Nephron (organoid): ENCODE measurements around the gene NMNAT3.

Experiments
- H3K27ac Mint-ChIP-seq, 3 experiments: 2 replicates each; pipeline ENCODE4 v1.8.0; 2020; ENCODE audit warnings: mixed read lengths in 3 of 3, mild to moderate bottlenecking in 2 of 3, moderate library complexity in 1 of 3
- H3K27me3 Mint-ChIP-seq: 2 replicates; pipeline ENCODE4 v1.8.0; 2021; ENCODE audit warnings: low read depth, mild to moderate bottlenecking, moderate library complexity, mixed read lengths
- H3K36me3 Mint-ChIP-seq: 2 replicates; pipeline ENCODE4 v1.8.0; 2020; ENCODE audit warnings: low read depth, mixed read lengths
- H3K4me1 Mint-ChIP-seq: 2 replicates; pipeline ENCODE4 v1.8.0; 2020; ENCODE audit warnings: mixed read lengths
- H3K4me3 Mint-ChIP-seq, 3 experiments: 2 replicates each; pipeline ENCODE4 v1.8.0; 2020; ENCODE audit warnings: mild to moderate bottlenecking in 3 of 3, mixed read lengths in 3 of 3, moderate library complexity in 2 of 3
- H3K9me3 Mint-ChIP-seq: 2 replicates; pipeline ENCODE4 v1.8.0; 2020; ENCODE audit warnings: mixed read lengths
- TF ChIP-seq, protein P1 (sequence below), 3 experiments: fragments of 200-600 bp; sonication (generic); IDR thresholded peaks; one replicate each; pipeline ENCODE4 v1.5.0; 2021; ENCODE audit warnings: antibody characterized with exemption in 3 of 3; ENCODE audit not compliant: unreplicated experiment in 3 of 3

Gene NMNAT3

DNA sequence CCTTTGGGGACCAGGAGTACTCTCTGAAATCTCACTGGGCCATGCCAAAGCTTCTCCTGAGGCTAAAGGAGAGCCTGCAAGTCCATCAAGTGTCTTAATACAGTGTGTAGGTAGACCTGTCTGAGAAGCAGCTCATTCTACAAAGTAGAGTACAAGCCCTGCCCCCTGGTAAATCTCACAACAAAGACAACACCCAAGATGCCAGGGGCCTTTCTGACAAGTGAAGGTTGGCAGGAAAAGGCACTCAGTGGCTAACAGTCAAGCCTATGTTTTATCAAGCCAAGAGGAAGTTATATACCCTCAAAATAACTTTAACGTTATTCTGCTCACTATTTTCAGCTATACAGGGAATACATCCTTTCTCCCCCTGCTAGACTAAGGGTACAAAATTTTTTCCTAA, 58.3 kb downstream of the NMNAT3 start:
- Mint-ChIP-seq H3K27me3 (no peaks in the 10 kb centered on the region), H3K4me3 (no peak overlapping the region), H3K27ac (no peak overlapping the region), H3K36me3 (no peaks in the 10 kb centered on the region), H3K9me3 (no peaks in the 10 kb centered on the region), H3K4me1 (no peaks in the 10 kb centered on the region)
- TF ChIP-seq, protein P1, sequence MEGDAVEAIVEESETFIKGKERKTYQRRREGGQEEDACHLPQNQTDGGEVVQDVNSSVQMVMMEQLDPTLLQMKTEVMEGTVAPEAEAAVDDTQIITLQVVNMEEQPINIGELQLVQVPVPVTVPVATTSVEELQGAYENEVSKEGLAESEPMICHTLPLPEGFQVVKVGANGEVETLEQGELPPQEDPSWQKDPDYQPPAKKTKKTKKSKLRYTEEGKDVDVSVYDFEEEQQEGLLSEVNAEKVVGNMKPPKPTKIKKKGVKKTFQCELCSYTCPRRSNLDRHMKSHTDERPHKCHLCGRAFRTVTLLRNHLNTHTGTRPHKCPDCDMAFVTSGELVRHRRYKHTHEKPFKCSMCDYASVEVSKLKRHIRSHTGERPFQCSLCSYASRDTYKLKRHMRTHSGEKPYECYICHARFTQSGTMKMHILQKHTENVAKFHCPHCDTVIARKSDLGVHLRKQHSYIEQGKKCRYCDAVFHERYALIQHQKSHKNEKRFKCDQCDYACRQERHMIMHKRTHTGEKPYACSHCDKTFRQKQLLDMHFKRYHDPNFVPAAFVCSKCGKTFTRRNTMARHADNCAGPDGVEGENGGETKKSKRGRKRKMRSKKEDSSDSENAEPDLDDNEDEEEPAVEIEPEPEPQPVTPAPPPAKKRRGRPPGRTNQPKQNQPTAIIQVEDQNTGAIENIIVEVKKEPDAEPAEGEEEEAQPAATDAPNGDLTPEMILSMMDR (IDR thresholded peaks at IDR 0.05; ENCODE audit: unreplicated experiment in 3 of 3), result no peak

DNA sequence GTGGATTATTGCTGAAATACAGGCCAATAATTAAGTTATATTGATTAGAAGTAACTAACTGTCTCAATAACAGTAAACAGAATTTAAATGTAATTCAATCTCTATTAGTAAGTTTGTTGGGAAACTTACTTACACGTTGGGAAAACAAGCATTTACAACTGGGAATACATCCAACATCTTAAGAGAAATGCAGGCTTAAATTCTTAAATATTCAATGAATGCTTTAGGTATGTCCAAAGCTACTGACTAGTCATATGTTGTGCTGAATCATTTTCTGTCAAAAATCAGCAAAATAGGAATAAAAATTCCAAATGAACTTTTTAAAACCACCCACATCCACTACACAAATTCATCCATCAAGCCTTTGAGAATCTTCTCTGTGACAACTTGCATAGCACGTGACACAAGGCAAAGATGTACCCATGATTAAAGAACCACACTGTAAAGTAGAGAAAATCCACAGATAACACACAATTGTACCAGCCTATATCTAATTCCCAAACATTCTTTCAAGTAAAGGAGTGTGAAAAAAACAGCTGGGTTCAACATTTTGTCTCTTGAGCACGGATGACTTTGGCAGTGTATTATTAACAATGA, 60.0 kb downstream of the NMNAT3 start:
- no peaks in the 10 kb centered on the region for H3K36me3 Mint-ChIP-seq
- no peaks in the 10 kb centered on the region for H3K27me3 Mint-ChIP-seq
- H3K27ac Mint-ChIP-seq, result no peak overlapping the region
- H3K9me3 Mint-ChIP-seq, result no peaks in the 10 kb centered on the region
- H3K4me1 Mint-ChIP-seq, result no peaks in the 10 kb centered on the region
- no peak overlapping the region for H3K4me3 Mint-ChIP-seq
- TF ChIP-seq, protein P1 (IDR thresholded peaks at IDR 0.05; ENCODE audit: unreplicated experiment in 3 of 3), result no peak

- Mint-ChIP-seq H3K4me1 (peaks cover 5% of the 10 kb centered on the region), H3K4me3 (no peak overlapping the region), H3K27me3 (no peaks in the 10 kb centered on the region), H3K27ac (no peak overlapping the region), H3K36me3 (no peaks in the 10 kb centered on the region), H3K9me3 (no peaks in the 10 kb centered on the region)
- TF ChIP-seq, protein P1 (IDR thresholded peaks at IDR 0.05; ENCODE audit: unreplicated experiment in 3 of 3), result no peak
Measured at GRCh38 chr3:139611528-139611927, 66.2 kb downstream of the NMNAT3 start.

- no peaks in the 10 kb centered on the region for H3K9me3 Mint-ChIP-seq
- no peaks in the 10 kb centered on the region for H3K27me3 Mint-ChIP-seq
- no peak overlapping the region for H3K27ac Mint-ChIP-seq
- TF ChIP-seq, protein P1 (IDR thresholded peaks at IDR 0.05; ENCODE audit: unreplicated experiment in 3 of 3), result no peak
- H3K4me1 Mint-ChIP-seq, result peaks cover 5% of the 10 kb centered on the region
- H3K36me3 Mint-ChIP-seq, result no peaks in the 10 kb centered on the region
- no peak overlapping the region for H3K4me3 Mint-ChIP-seq
Measured at GRCh38 chr3:139610886-139611285, 66.9 kb downstream of the NMNAT3 start.

DNA sequence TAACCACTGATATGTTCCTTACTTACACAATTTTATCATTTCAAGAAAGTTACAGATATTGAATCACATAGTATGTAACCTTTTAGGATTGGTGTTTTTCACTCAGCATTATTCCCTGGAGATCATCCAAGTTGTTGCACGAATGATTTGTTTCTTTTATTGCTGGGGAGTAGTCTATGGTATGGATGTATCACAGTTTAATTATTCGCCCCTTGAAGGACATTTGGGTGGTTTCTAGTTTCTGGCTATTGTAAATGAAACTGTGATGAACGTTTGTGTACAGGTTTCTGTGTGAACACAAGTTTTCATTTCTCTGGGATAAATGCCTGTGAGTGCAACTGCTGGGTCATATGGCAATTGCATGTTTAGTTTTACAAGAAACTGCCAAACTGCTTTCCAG, 68.8 kb downstream of the NMNAT3 start:
- no peak overlapping the region for H3K27ac Mint-ChIP-seq
- H3K36me3 Mint-ChIP-seq, result no peaks in the 10 kb centered on the region
- TF ChIP-seq, protein P1 (IDR thresholded peaks at IDR 0.05; ENCODE audit: unreplicated experiment in 3 of 3), result no peak
- H3K4me1 Mint-ChIP-seq, result peaks cover 5% of the 10 kb centered on the region
- no peak overlapping the region for H3K4me3 Mint-ChIP-seq
- no peaks in the 10 kb centered on the region for H3K9me3 Mint-ChIP-seq
- no peaks in the 10 kb centered on the region for H3K27me3 Mint-ChIP-seq

GRCh38 chr3:139608108-139608380, 69.7 kb downstream of the NMNAT3 start:
- H3K4me3 Mint-ChIP-seq, result no peak overlapping the region
- no peaks in the 10 kb centered on the region for H3K27me3 Mint-ChIP-seq
- no peak overlapping the region for H3K27ac Mint-ChIP-seq
- H3K9me3 Mint-ChIP-seq, result no peaks in the 10 kb centered on the region
- TF ChIP-seq, protein P1 (IDR thresholded peaks at IDR 0.05; ENCODE audit: unreplicated experiment in 3 of 3), result no peak
- H3K4me1 Mint-ChIP-seq, result peaks cover 5% of the 10 kb centered on the region
- H3K36me3 Mint-ChIP-seq, result peaks cover 4% of the 10 kb centered on the region
